ENCODE data around the gene PDGFC.
A peak's percentile ranks its signal among the peaks of the same experiment; 100 is the strongest.

Gene PDGFC

DNA sequence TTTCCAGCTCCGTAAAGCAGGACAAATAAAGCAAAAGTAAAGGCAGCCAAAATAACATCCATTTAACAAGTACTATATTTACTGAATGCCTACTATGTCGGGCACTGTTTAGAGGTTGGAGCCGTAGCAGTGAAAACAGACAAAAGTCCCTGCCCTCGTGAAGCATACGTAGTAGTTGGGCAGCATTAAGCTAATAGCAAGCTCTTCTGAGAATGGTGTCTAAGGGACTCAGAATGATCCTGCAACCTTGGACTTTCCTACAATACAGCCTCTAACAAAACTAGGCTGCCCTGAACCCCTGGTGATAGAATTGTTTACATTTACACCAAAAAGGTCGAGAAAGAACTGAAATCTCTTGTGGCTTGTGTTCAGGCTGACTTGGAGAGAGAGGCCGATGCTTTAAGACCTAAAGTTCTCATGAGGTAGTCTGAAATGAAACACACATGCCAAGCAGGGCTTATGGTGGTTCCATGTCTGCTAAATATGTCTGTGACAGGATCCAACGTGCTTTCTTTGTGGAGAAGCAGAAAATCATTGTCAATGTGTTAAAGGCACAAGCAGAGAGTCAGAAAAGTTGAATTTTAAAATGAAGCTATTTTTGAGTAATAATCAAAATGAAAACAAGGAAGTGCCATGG lies 898 bp upstream of the PDGFC start:
- peak overlapping the region; percentile 94 for H3K9ac ChIP-seq (ENCODE audit: low read depth, low read length)
- peaks cover 3% of the 10 kb centered on the region for H3K36me3 ChIP-seq (ENCODE audit: insufficient read depth, low read length)
- H3K4me3 ChIP-seq (ENCODE audit: low read length), result peak overlapping the region; percentile 83
- peak overlapping the region; percentile 96 for H3K4me2 ChIP-seq (ENCODE audit: low read length)
- H3K4me1 ChIP-seq (ENCODE audit: control insufficient read depth, insufficient read depth, low read length), result peaks cover 62% of the 10 kb centered on the region
- no peaks in the 10 kb centered on the region for H3K9me3 ChIP-seq (replicated peaks; ENCODE audit: low read length)
- no peaks in the 10 kb centered on the region for H3K27me3 ChIP-seq (ENCODE audit: control insufficient read depth, insufficient read depth, low read length)

DNA sequence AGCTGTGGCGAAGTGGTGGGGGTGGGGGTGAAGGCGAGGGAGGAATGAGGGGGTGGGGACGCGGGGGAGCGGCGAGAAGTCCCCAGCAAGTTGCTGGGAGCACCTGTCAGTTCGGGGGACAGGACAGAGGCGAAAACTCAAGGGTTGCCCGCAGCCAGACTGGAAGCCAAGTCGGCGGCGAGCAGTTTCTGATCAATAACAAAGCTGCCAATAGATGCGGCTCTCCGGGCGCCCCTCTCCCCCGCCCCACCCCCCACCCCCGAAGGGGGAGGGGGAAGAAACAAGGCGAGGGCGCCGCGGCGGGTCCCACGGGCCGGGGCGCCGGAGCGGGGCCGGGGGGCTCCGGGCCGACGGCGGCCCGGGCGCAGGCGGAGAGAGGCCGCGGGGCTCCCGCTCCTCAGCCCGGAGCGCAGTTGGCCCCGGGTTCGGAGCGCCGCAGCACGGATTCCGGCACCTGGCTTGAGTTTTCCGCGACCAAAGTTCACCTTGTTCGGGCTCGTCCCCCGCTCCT lies 379 bp downstream of the PDGFC start:
- Histone ChIP-seq H3K4me2 (ENCODE audit: low read length) (peak overlapping the region; percentile 96), H3K4me1 (ENCODE audit: control insufficient read depth, insufficient read depth, low read length) (peaks cover 64% of the 10 kb centered on the region), H3K9me3 (replicated peaks; ENCODE audit: low read length) (no peaks in the 10 kb centered on the region), H3K4me3 (ENCODE audit: low read length) (peak overlapping the region; percentile 83), H3K27me3 (ENCODE audit: control insufficient read depth, insufficient read depth, low read length) (no peaks in the 10 kb centered on the region), H3K36me3 (ENCODE audit: insufficient read depth, low read length) (peaks cover 3% of the 10 kb centered on the region), H3K9ac (ENCODE audit: low read depth, low read length) (peak overlapping the region; percentile 94)

DNA sequence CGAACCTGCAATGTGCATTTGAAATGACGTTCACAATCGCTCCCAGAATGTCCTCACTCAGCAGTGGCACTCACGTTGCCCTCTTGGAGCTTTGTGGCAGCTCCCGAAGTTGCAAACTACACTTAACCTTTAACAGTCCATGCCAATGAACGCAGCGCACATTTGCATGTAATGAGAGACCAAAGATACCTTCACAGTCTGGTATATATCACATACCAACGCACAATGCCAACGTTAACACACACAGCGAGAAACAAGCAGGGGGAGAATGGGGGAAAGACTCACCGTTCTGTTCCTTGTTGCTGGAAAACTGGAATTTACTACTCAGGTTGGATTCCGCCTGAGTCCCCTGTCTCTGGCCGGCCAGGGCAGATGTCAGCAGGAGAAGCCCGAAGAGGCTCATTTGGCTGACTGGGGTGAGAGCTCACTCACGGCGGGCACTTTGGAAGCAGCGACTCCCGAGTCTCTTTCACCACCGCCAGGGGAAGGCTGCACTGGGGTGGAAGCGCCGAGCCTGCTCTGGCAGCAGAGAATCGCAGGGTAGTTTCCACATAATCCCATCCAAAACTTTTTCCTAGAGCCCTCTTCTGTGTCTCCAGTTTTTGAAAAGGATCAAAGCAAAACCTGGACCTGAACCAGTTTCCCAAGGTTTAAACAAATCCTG lies 966 bp downstream of the PDGFC start:
- peak overlapping the region; percentile 83 for H3K4me3 ChIP-seq (ENCODE audit: low read length)
- peaks cover 64% of the 10 kb centered on the region for H3K4me1 ChIP-seq (ENCODE audit: control insufficient read depth, insufficient read depth, low read length)

DNA sequence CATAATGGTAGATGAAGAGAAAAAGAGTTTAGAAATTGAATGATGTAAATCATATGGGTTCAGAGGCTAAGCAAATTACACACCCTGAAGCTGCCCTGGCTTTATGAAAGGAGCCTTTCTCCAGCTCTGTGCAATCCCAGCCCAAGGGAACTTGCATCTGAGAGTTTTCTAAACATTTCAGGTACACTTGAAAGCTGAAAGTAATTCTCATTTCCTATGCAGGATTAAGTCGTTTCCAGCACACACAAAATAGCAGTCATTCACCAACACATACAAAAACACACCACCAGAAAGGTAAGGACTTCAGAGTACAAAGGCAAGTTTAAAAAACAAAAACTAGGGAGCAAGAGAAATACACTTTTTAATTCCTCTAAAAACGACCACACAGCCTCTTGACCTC lies 1.7 kb downstream of the PDGFC start:
- H3K4me1 ChIP-seq (ENCODE audit: control insufficient read depth, insufficient read depth, low read length), result peaks cover 59% of the 10 kb centered on the region
- peak overlapping the region; percentile 96 for H3K4me2 ChIP-seq (ENCODE audit: low read length)
- peak overlapping the region; percentile 94 for H3K9ac ChIP-seq (ENCODE audit: low read depth, low read length)
- H3K4me3 ChIP-seq (ENCODE audit: low read length), result peak overlapping the region; percentile 83
- H3K36me3 ChIP-seq (ENCODE audit: insufficient read depth, low read length), result peaks cover 13% of the 10 kb centered on the region
- H3K9me3 ChIP-seq (replicated peaks; ENCODE audit: low read length), result no peaks in the 10 kb centered on the region
- H3K27me3 ChIP-seq (ENCODE audit: control insufficient read depth, insufficient read depth, low read length), result no peaks in the 10 kb centered on the region

More for the DNA sequence above, 966 bp downstream of the PDGFC start:
- Histone ChIP-seq H3K9me3 (replicated peaks; ENCODE audit: low read length) (no peaks in the 10 kb centered on the region), H3K27me3 (ENCODE audit: control insufficient read depth, insufficient read depth, low read length) (no peaks in the 10 kb centered on the region), H3K4me2 (ENCODE audit: low read length) (peak overlapping the region; percentile 96), H3K9ac (ENCODE audit: low read depth, low read length) (peak overlapping the region; percentile 94), H3K36me3 (ENCODE audit: insufficient read depth, low read length) (peaks cover 6% of the 10 kb centered on the region)

DNA sequence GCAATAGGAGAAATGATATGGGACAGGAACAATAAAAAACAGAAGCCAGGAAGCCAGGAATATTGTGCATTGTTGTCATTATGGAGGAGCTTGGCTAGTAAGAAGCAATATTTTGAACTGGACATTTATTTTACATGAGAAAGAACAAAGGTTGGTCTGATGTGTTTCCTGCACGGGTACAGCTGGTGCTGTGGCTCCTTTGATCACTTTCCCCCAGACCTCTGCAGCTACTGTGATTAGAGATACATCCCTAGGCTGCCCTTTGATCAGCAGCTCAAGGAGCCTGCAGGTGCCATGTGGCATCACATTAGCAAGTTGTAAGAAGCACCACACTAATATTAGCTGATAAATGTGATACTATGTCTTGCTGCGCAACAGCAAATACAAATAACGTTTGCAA lies 2.5 kb downstream of the PDGFC start:
- Histone ChIP-seq H3K4me1 (ENCODE audit: control insufficient read depth, insufficient read depth, low read length) (peaks cover 56% of the 10 kb centered on the region), H3K36me3 (ENCODE audit: insufficient read depth, low read length) (peaks cover 19% of the 10 kb centered on the region), H3K4me2 (ENCODE audit: low read length) (peak overlapping the region; percentile 96), H3K9me3 (replicated peaks; ENCODE audit: low read length) (no peaks in the 10 kb centered on the region), H3K4me3 (ENCODE audit: low read length) (peak overlapping the region; percentile 83), H3K27me3 (ENCODE audit: control insufficient read depth, insufficient read depth, low read length) (no peaks in the 10 kb centered on the region), H3K9ac (ENCODE audit: low read depth, low read length) (peak overlapping the region; percentile 94)

GRCh38 chr4:156968479-156968984 lies 3.1 kb downstream of the PDGFC start:
- peaks cover 52% of the 10 kb centered on the region for H3K4me1 ChIP-seq (ENCODE audit: control insufficient read depth, insufficient read depth, low read length)
- H3K27me3 ChIP-seq (ENCODE audit: control insufficient read depth, insufficient read depth, low read length), result no peaks in the 10 kb centered on the region
- H3K36me3 ChIP-seq (ENCODE audit: insufficient read depth, low read length), result peaks cover 19% of the 10 kb centered on the region
- H3K9ac ChIP-seq (ENCODE audit: low read depth, low read length), result peak overlapping the region; percentile 94
- H3K9me3 ChIP-seq (replicated peaks; ENCODE audit: low read length), result no peaks in the 10 kb centered on the region
- peak overlapping the region; percentile 96 for H3K4me2 ChIP-seq (ENCODE audit: low read length)
- H3K4me3 ChIP-seq (ENCODE audit: low read length), result peak overlapping the region; percentile 83

DNA sequence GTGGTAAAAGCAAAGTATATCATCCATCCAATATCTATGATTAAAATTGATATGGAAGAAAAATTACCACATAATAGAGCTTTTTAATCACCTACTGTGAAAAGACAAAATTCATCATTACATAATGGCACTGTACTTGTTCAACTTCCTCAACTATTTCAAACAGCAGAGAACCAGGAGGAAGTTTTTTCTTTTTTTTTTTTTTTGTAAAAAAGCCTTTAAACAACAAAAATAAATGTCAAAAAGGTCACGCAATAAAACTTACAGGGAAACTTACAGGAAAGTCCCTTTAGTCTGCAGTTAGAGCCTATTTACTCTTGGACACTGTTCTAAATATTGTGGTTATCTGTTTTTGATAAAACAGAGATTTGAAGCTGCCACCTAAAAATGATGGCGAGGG lies 4.8 kb downstream of the PDGFC start:
- H3K27me3 ChIP-seq (ENCODE audit: control insufficient read depth, insufficient read depth, low read length), result no peaks in the 10 kb centered on the region
- peaks cover 52% of the 10 kb centered on the region for H3K4me1 ChIP-seq (ENCODE audit: control insufficient read depth, insufficient read depth, low read length)
- peaks cover 19% of the 10 kb centered on the region for H3K36me3 ChIP-seq (ENCODE audit: insufficient read depth, low read length)
- H3K4me2 ChIP-seq (ENCODE audit: low read length), result peak overlapping the region; percentile 96
- no peaks in the 10 kb centered on the region for H3K9me3 ChIP-seq (replicated peaks; ENCODE audit: low read length)
- H3K4me3 ChIP-seq (ENCODE audit: low read length), result peak overlapping the region; percentile 83
- peak overlapping the region; percentile 34 for H3K9ac ChIP-seq (ENCODE audit: low read depth, low read length)

DNA sequence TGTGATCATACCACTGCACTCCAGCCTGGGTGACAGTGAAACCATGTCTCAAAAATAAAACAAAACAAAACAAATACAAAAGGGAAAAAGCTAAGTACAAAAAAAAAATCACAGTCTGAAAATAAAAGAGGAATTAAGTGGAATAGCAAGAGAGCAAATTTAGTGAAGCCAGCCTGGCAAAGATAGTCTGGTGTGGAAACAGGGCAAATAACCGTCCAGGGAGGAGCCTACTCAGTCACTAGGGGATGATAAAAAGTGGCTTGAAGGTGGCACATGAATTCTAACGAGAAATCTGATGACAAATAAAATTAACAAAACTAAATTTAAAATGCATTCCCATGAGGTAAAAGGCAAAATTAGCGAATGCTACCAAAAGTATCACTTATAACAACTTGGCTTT lies 8.2 kb downstream of the PDGFC start:
- H3K9me3 ChIP-seq (replicated peaks; ENCODE audit: low read length), result no peaks in the 10 kb centered on the region
- H3K4me1 ChIP-seq (ENCODE audit: control insufficient read depth, insufficient read depth, low read length), result peaks cover 84% of the 10 kb centered on the region
- no peak overlapping the region for H3K9ac ChIP-seq (ENCODE audit: low read depth, low read length)
- no peaks in the 10 kb centered on the region for H3K27me3 ChIP-seq (ENCODE audit: control insufficient read depth, insufficient read depth, low read length)
- peaks cover 16% of the 10 kb centered on the region for H3K36me3 ChIP-seq (ENCODE audit: insufficient read depth, low read length)
- H3K4me3 ChIP-seq (ENCODE audit: low read length), result peak overlapping the region; percentile 4
- H3K4me2 ChIP-seq (ENCODE audit: low read length), result peak overlapping the region; percentile 54

DNA sequence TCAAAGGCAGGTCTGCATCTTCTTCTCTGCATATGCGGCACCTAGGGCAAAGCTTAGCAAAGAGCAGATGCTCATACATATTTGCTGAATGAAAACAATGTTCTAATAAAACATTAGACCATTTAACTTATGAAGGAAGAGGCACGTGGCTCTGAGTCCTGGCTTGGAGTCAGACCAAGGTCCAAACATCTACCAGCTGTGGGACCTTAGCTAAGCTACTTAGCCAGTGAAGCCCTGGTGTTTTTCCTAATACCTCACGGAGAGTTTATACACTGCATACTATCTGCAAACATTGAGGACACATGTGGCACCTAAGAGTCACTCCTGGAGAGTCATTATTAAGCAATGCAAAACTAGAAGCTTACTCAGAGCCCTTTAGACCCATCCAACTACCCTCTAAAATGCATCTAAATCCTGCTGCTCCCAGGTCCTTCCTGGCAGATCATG lies 9.0 kb downstream of the PDGFC start:
- Histone ChIP-seq H3K4me2 (ENCODE audit: low read length) (peak overlapping the region; percentile 54), H3K4me1 (ENCODE audit: control insufficient read depth, insufficient read depth, low read length) (peaks cover 84% of the 10 kb centered on the region), H3K9ac (ENCODE audit: low read depth, low read length) (peak overlapping the region; percentile 4), H3K36me3 (ENCODE audit: insufficient read depth, low read length) (peaks cover 16% of the 10 kb centered on the region), H3K9me3 (replicated peaks; ENCODE audit: low read length) (no peaks in the 10 kb centered on the region), H3K27me3 (ENCODE audit: control insufficient read depth, insufficient read depth, low read length) (no peaks in the 10 kb centered on the region), H3K4me3 (ENCODE audit: low read length) (peak overlapping the region; percentile 4)

GRCh38 chr4:156962058-156962358 lies 9.6 kb downstream of the PDGFC start:
- Histone ChIP-seq H3K4me1 (ENCODE audit: control insufficient read depth, insufficient read depth, low read length) (peaks cover 84% of the 10 kb centered on the region), H3K4me2 (ENCODE audit: low read length) (peak overlapping the region; percentile 54), H3K9ac (ENCODE audit: low read depth, low read length) (no peak overlapping the region)

GRCh38 chr4:156961196-156962057 lies 10.2 kb downstream of the PDGFC start:
- H3K4me3 ChIP-seq (ENCODE audit: low read length), result no peak overlapping the region
- H3K9ac ChIP-seq (ENCODE audit: low read depth, low read length), result no peak overlapping the region
- H3K4me1 ChIP-seq (ENCODE audit: control insufficient read depth, insufficient read depth, low read length), result peaks cover 80% of the 10 kb centered on the region
- no peaks in the 10 kb centered on the region for H3K9me3 ChIP-seq (replicated peaks; ENCODE audit: low read length)
- peak overlapping the region; percentile 13 for H3K4me2 ChIP-seq (ENCODE audit: low read length)
- no peaks in the 10 kb centered on the region for H3K27me3 ChIP-seq (ENCODE audit: control insufficient read depth, insufficient read depth, low read length)
- peaks cover 19% of the 10 kb centered on the region for H3K36me3 ChIP-seq (ENCODE audit: insufficient read depth, low read length)

More at GRCh38 chr4:156962058-156962358, 9.6 kb downstream of the PDGFC start:
- H3K4me3 ChIP-seq (ENCODE audit: low read length), result no peak overlapping the region
- no peaks in the 10 kb centered on the region for H3K27me3 ChIP-seq (ENCODE audit: control insufficient read depth, insufficient read depth, low read length)
- H3K36me3 ChIP-seq (ENCODE audit: insufficient read depth, low read length), result peaks cover 18% of the 10 kb centered on the region
- no peaks in the 10 kb centered on the region for H3K9me3 ChIP-seq (replicated peaks; ENCODE audit: low read length)
